Karpas-422 (cell line): Measurements from ENCODE around the gene HHIPL1. TPM values are rescaled to one million over a fixed set of nuclear protein-coding genes. Genes with fewer than 3 reads are reported as not detected.

ENCODE experiments used
- total RNA-seq: library from RNA; depleted of rRNA; stranded (reverse); fragments of >200 nt; shearing (Covaris generic); gene quantifications from 2 replicates; pipeline ENCODE4 v1.2.3, GENCODE V29; 2014; ENCODE audit warnings: low replicate concordance; rRNA removed

The HHIPL1 gene
- total RNA-seq, 1 experiment from 2014 or later, result not detected

Other genes with a start within 250 kb of the HHIPL1 start
- gene SETD3, start 164.3 kb upstream of the HHIPL1 start, total RNA-seq, result 72.3 and 90.3 TPM in 2 replicates
- gene CCNK, start 163.7 kb upstream of the HHIPL1 start, total RNA-seq, result 46.1 and 69.4 TPM in 2 replicates
- 18.3 and 25.6 TPM in 2 replicates for gene CCDC85C, start 40.9 kb upstream of the HHIPL1 start, total RNA-seq
- 0.52 and 1.3 TPM in 2 replicates for gene CYP46A1, start 39.2 kb downstream of the HHIPL1 start, total RNA-seq
- not detected in 2 replicates for gene EML1, start 148.3 kb downstream of the HHIPL1 start, total RNA-seq